ENCODE measurements around the gene CREB3L2. TPM values are rescaled to one million over a fixed set of nuclear protein-coding genes. Genes with fewer than 3 reads are reported as not detected.

Gene CREB3L2
- total and polyA plus RNA-seq, 2 of the 4 experiments (the other 2 are of a cell fraction), result 42.3 to 57.9 TPM

- intact Hi-C loops (cut with micrococcal nuclease), result no loop called here
- peaks cover 11% of the 10 kb centered on the region for H3K4me1 ChIP-seq (ENCODE audit: control insufficient read depth, insufficient read depth, low read length)
- peak overlapping the region; percentile 51 for H4K91ac ChIP-seq (ENCODE audit: insufficient read depth, low read depth, low read length)
- no peak overlapping the region for H2BK20ac ChIP-seq (ENCODE audit: low read depth, low read length)
- H3K4me2 ChIP-seq (ENCODE audit: low read depth, low read length), result no peak overlapping the region
- H4K8ac ChIP-seq (ENCODE audit: low read depth in 2 of 2, low read length in 2 of 2), result no peak overlapping the region
- no TSS peak for BruUV-seq (replicated peaks)
- ChIA-PET POLR2A (ENCODE audit: unreplicated experiment) (interaction anchor here (0.6 kb wide), 1 partner anchor 930 kb away, joined by 3 read pairs; no protein-coding TSS in a partner anchor), CTCF (no interaction called here)
- ATAC-seq (ENCODE audit: low read depth) (no peak), DNase-seq (no peak)
- 100% methylated on average over 2 of the region's 3 CpGs; no CpG with 5 or more reads in 1 of the 2 experiments for WGBS, 2 experiments (ENCODE audit: extremely low coverage in 2 of 2, insufficient read length in 1 of 2)
- H2BK15ac ChIP-seq (ENCODE audit: low read depth, low read length), result no peak overlapping the region
- dilution Hi-C loops (cut with HindIII; ENCODE audit: low sequenced_read_pairs, unreplicated experiment), result no loop called here
- peaks cover 21 to 70% of the 10 kb centered on the region in 2 experiments for H3K79me1 ChIP-seq (ENCODE audit: low read depth in 1 of 2, low read length in 2 of 2)
- peak overlapping the region; percentile 4; the same call in 1 of the 2 replicates for H3K27ac ChIP-seq (ENCODE audit: insufficient read depth, low read length)
- in situ Hi-C loops (cut with MboI; ENCODE audit: low sequenced_read_pairs), result no loop called here
- peaks cover 5% of the 10 kb centered on the region for H3K9me3 ChIP-seq (ENCODE audit: control insufficient read depth, insufficient read depth, low read length)
- H3K56ac ChIP-seq (ENCODE audit: extremely low read depth, insufficient read depth, low read length), result no peak overlapping the region
- H2BK120ac ChIP-seq (ENCODE audit: low read depth, low read length), result no peak overlapping the region
- H2AK5ac ChIP-seq (ENCODE audit: low read depth, low read length), result no peak overlapping the region
- TF ChIP-seq, protein P1, sequence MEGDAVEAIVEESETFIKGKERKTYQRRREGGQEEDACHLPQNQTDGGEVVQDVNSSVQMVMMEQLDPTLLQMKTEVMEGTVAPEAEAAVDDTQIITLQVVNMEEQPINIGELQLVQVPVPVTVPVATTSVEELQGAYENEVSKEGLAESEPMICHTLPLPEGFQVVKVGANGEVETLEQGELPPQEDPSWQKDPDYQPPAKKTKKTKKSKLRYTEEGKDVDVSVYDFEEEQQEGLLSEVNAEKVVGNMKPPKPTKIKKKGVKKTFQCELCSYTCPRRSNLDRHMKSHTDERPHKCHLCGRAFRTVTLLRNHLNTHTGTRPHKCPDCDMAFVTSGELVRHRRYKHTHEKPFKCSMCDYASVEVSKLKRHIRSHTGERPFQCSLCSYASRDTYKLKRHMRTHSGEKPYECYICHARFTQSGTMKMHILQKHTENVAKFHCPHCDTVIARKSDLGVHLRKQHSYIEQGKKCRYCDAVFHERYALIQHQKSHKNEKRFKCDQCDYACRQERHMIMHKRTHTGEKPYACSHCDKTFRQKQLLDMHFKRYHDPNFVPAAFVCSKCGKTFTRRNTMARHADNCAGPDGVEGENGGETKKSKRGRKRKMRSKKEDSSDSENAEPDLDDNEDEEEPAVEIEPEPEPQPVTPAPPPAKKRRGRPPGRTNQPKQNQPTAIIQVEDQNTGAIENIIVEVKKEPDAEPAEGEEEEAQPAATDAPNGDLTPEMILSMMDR (conservative IDR thresholded peaks at IDR 0.05; ENCODE audit: low read depth, low read length), result no peak
- no peak for TF ChIP-seq ELK1 (IDR thresholded peaks at IDR 0.05; ENCODE audit: borderline replicate concordance, low read depth, low read length)
- TF ChIP-seq SMC3 (IDR thresholded peaks at IDR 0.05; ENCODE audit: low read depth, low read length), result no peak
- TF ChIP-seq POLR2A (IDR thresholded peaks at IDR 0.05; ENCODE audit: low read depth, low read length), result no peak
- TF ChIP-seq MAZ (IDR thresholded peaks at IDR 0.05; ENCODE audit: borderline replicate concordance, low read depth, low read length), result no peak
- TF ChIP-seq MAFK (IDR thresholded peaks at IDR 0.05; ENCODE audit: low read depth, low read length), result no peak
- TF ChIP-seq RAD21 (IDR thresholded peaks at IDR 0.05; ENCODE audit: low read length), result no peak
- no peak for TF ChIP-seq RFX5 (IDR thresholded peaks at IDR 0.05; ENCODE audit: low read depth, low read length)
- no peak for TF ChIP-seq MXI1 (IDR thresholded peaks at IDR 0.05; ENCODE audit: borderline replicate concordance, low read depth, low read length)
- H2AK9ac ChIP-seq (replicated peaks; ENCODE audit: low read depth, low read length, poor library complexity), result no peak overlapping the region
- no peak overlapping the region; the same call in 1 of the 2 replicates for H3K23ac ChIP-seq (ENCODE audit: low read depth, low read length)
- peak overlapping the region; percentile 42; the same call in 1 of the 2 replicates for H3K18ac ChIP-seq (ENCODE audit: low read depth, low read length)
- H2BK5ac ChIP-seq (ENCODE audit: low read depth, low read length, poor library complexity, severe bottlenecking), result no peak overlapping the region
- 0 out of 2 replicates have a peak overlapping the region, but pooled peaks have one; percentile 5 for H3K4ac ChIP-seq (ENCODE audit: low read depth, low read length)
- H3K9ac ChIP-seq (ENCODE audit: low read depth, low read length), result 0 out of 2 replicates have a peak overlapping the region, but pooled peaks have one; percentile 4
- H3K36me3 ChIP-seq (ENCODE audit: control insufficient read depth, insufficient read depth, low read length), result peaks cover 52% of the 10 kb centered on the region
- H4K20me1 ChIP-seq (ENCODE audit: insufficient read depth, low read length), result peaks cover 10% of the 10 kb centered on the region
- no peak overlapping the region for H3K14ac ChIP-seq (replicated peaks; ENCODE audit: low read depth, low read length)
- H3K4me3 ChIP-seq (ENCODE audit: insufficient read depth, low read depth, low read length), result no peak overlapping the region
- no peak overlapping the region for H2AFZ ChIP-seq (replicated peaks; ENCODE audit: low read length, poor library complexity)
- 0 out of 2 replicates have a peak overlapping the region, but pooled peaks have one; percentile 25 for H4K5ac ChIP-seq (ENCODE audit: low read depth, low read length)
- H3K9me1 ChIP-seq (ENCODE audit: insufficient read depth, low read length), result peaks cover 18% of the 10 kb centered on the region
- H3K27me3 ChIP-seq (ENCODE audit: control insufficient read depth, insufficient read depth, low read length), result no peaks in the 10 kb centered on the region
Observed at GRCh38 chr7:137886281-137886680, 115.6 kb downstream of the CREB3L2 start.
